K562 (cell line): ENCODE results near the gene EVA1A. TPM values are rescaled to one million over a fixed set of nuclear protein-coding genes. Genes with fewer than 3 reads are reported as not detected.

ENCODE experiments used
- ATAC-seq: fragments of 200-7000 bp; cut with Tn5 transposase; 3 replicates; pipeline ENCODE4 v1.9.1; 2020; ENCODE audit warnings: moderate library complexity
- BruUV-seq: library from RNA; stranded (reverse); fragments of 400-500 nt; replicated peaks from 2 replicates; lab custom pipeline; 2021; lab: Mats Ljungman, UMichigan
- CTCF ChIA-PET: fragments of 300-600 bp; formaldehyde crosslinking; extraction: SDS; loops from one replicate; lab custom pipeline; 2021; ENCODE audit warnings: low intra/inter-chr PET ratio; lab: Yijun Ruan, JAX
- POLR2A ChIA-PET: fragments of 300-600, 350-650 bp; sonication (Branson Sonifier 250); formaldehyde crosslinking; extraction: SDS; loops from one replicate; lab custom pipeline; 2021; ENCODE audit warnings: antibody characterized with exemption, inconsistent platforms; lab: Yijun Ruan, JAX
- DNase-seq, 4 experiments: peaks; one replicate each; pipeline versions ENCODE4 v3.0.0 to v3.0.0-alpha.2; 2011 to 2018; ENCODE audit warnings: low spot score in 3 of 4, mixed read lengths in 3 of 4; ENCODE audit errors: extremely low read depth in 1 of 4
- FAIRE-seq: peaks from 2 replicates; lab custom pipeline; 2011; peaks lifted over from hg19 to GRCh38; lab: Jason Lieb, UNC
- H2AFZ ChIP-seq: 2 replicates; pipeline ENCODE4 v1.6.0; 2011; ENCODE audit warnings: low read depth, low read length, control low read depth, inconsistent platforms
- H3K27ac ChIP-seq: fragments of 200-600 bp; 3 replicates; pipeline ENCODE4 v1.8.0; 2011; ENCODE audit warnings: low read depth, mild to moderate bottlenecking, control low read depth, inconsistent platforms, low read length, moderate library complexity, mixed read lengths; ENCODE audit errors: extremely low read depth
- H3K27me3 ChIP-seq, 2 experiments: fragments of 300-600 bp in 1 of 2; 2 replicates in 1 of 2; 3 replicates in 1 of 2; pipeline versions ENCODE4 v1.6.0 to v1.8.0; 2011; ENCODE audit warnings: inconsistent platforms in 2 of 2, low read length in 2 of 2, mild to moderate bottlenecking in 1 of 2, mixed read lengths in 1 of 2, moderate library complexity in 1 of 2; ENCODE audit not compliant: control insufficient read depth in 2 of 2, insufficient read depth in 2 of 2
- H3K36me3 ChIP-seq: fragments of 300-600 bp; 3 replicates; pipeline ENCODE4 v1.8.0; 2011; ENCODE audit warnings: mild to moderate bottlenecking, low read length, inconsistent platforms; ENCODE audit not compliant: control insufficient read depth, insufficient read depth
- H3K4me1 ChIP-seq, 2 experiments: fragments of 200-600 bp in 1 of 2; replicated peaks in 1 of 2; 2 replicates in 1 of 2; 3 replicates in 1 of 2; pipeline versions ENCODE4 v1.5.1 to v1.8.0; 2011; ENCODE audit warnings: inconsistent platforms in 2 of 2, low read length in 2 of 2, mild to moderate bottlenecking in 1 of 2, mixed read lengths in 1 of 2, moderate library complexity in 1 of 2; ENCODE audit not compliant: control insufficient read depth in 2 of 2, insufficient read depth in 2 of 2
- H3K4me2 ChIP-seq: 2 replicates; pipeline ENCODE4 v1.6.1; 2011; ENCODE audit warnings: low read length, control low read depth, inconsistent platforms, mixed read lengths; ENCODE audit not compliant: insufficient read depth
- H3K4me3 ChIP-seq: fragments of 200-600 bp; sonication (generic), shearing (Covaris generic); 2 replicates; pipeline ENCODE4 v1.5.1; 2016; ENCODE audit warnings: control low read depth, inconsistent platforms
- H3K79me2 ChIP-seq: fragments of 200-600 bp; 3 replicates; pipeline ENCODE4 v1.8.0; 2011; ENCODE audit warnings: low read length, inconsistent platforms; ENCODE audit not compliant: control insufficient read depth, insufficient read depth
- H3K9ac ChIP-seq, 2 experiments: 2 replicates each; pipeline versions ENCODE4 v1.6.0 to v1.6.1; 2011; ENCODE audit warnings: low read depth in 2 of 2, low read length in 2 of 2, control low read depth in 1 of 2, inconsistent platforms in 1 of 2, mild to moderate bottlenecking in 1 of 2, mixed read lengths in 1 of 2; ENCODE audit not compliant: insufficient read depth in 1 of 2
- H3K9me1 ChIP-seq: one replicate; pipeline ENCODE4 v1.6.0; 2011; ENCODE audit warnings: inconsistent platforms, mild to moderate bottlenecking, low read length, moderate library complexity; ENCODE audit not compliant: control insufficient read depth, insufficient read depth
- H3K9me3 ChIP-seq: replicated peaks from 2 replicates; pipeline ENCODE4 v1.5.1; 2011; ENCODE audit warnings: low read depth, low read length, inconsistent platforms; ENCODE audit not compliant: control insufficient read depth, insufficient read depth
- H4K20me1 ChIP-seq: replicated peaks from 2 replicates; pipeline ENCODE4 v1.6.1; 2011; ENCODE audit warnings: low read length, inconsistent platforms, mixed read lengths; ENCODE audit not compliant: control insufficient read depth, insufficient read depth
- ATF7 ChIP-seq: fragments of 450-650 bp; IDR thresholded peaks from 2 replicates; pipeline ENCODE4 v1.7.1; 2014; ENCODE audit warnings: mild to moderate bottlenecking, moderate library complexity
- DDX20 ChIP-seq: fragments of 450-650 bp; IDR thresholded peaks from 2 replicates; pipeline ENCODE4 v1.6.1; 2016; ENCODE audit warnings: missing genetic modification characterization, low read depth, mild to moderate bottlenecking, missing compliant biosample characterization, moderate library complexity
- MITF ChIP-seq: IDR thresholded peaks from 2 replicates; pipeline ENCODE4 v1.6.1; 2014; ENCODE audit warnings: antibody characterized with exemption
- SIRT6 ChIP-seq: IDR thresholded peaks from one replicate; pipeline ENCODE4 v1.6.1; 2012; ENCODE audit warnings: low read depth, mild to moderate bottlenecking, control low read depth, inconsistent platforms, low read length, moderate library complexity
- ZBTB8A ChIP-seq: fragments of 450-650 bp; IDR thresholded peaks from 2 replicates; pipeline ENCODE4 v1.6.1; 2018; ENCODE audit warnings: mild to moderate bottlenecking, moderate library complexity; ENCODE audit not compliant: partially characterized antibody
- ZNF165 ChIP-seq: fragments of 250-450 bp; sonication (Bioruptor Pico); IDR thresholded peaks from 2 replicates; pipeline ENCODE4 v1.4.0; 2020; ENCODE audit warnings: borderline replicate concordance
- ZNF57 ChIP-seq: fragments of 450-650 bp; formaldehyde crosslinking; IDR thresholded peaks from 2 replicates; pipeline ENCODE4 v1.4.0; 2020; ENCODE audit warnings: mild to moderate bottlenecking, moderate library complexity
- ZZZ3 ChIP-seq: fragments of 450-650 bp; IDR thresholded peaks from 2 replicates; pipeline ENCODE4 v1.6.1; 2016; ENCODE audit warnings: antibody characterized with exemption, mild to moderate bottlenecking, moderate library complexity
- WGBS: fragments of 100-300 bp; shearing (Covaris generic); methylation state at CpG from one replicate; pipeline ENCODE4 v1.1.6; 2016; ENCODE audit warnings: low coverage, mixed read lengths; ENCODE audit not compliant: insufficient coverage; ENCODE audit errors: missing lambda C conversion rate; 5-methylcytosine and 5-hydroxymethylcytosine counted together
- in situ Hi-C: fragments of 300-500 bp; cut with MboI; formaldehyde crosslinking; loops from 4 replicates; pipeline ENCODE4 v1.15.0; 2018; ENCODE audit warnings: inconsistent platforms, mixed read lengths
- intact Hi-C: fragments of 100-400 bp; cut with micrococcal nuclease; formaldehyde crosslinking; loops from 2 replicates; pipeline ENCODE4 v1.14.2; 2022
- polyA plus RNA-seq, 8 experiments: library from polyadenylated mRNA; depleted of rRNA in 4 of 8; stranded (reverse) in 5 of 8; unstranded in 3 of 8; fragments of >200 nt; fragmentation: Nextera tagmentation in 2 of 8; fragmentation: Illumina TruSeq in 1 of 8; extraction: Ambion mirVana in 2 of 8; extraction: Trizol in 1 of 8; gene quantifications; 2 replicates each; pipeline versions ENCODE4 v1.2.1 to v1.2.3, GENCODE V29; 2011 to 2014; ENCODE audit warnings: inconsistent platforms in 1 of 8, missing spikeins in 1 of 8
- total RNA-seq, 7 experiments: library from RNA; depleted of rRNA in 6 of 7; stranded (reverse); fragments of >200 nt in 6 of 7; fragmentation: Illumina TruSeq in 2 of 7; extraction: Trizol in 2 of 7; gene quantifications; 2 replicates each; pipeline versions ENCODE4 v1.2.1 to v1.2.3, GENCODE V29; 2011 to 2021; ENCODE audit warnings: low replicate concordance in 1 of 7
- TF ChIP-seq, protein P1 (sequence below): fragments of 250-450 bp; sonication (Bioruptor Pico); IDR thresholded peaks from 2 replicates; pipeline ENCODE4 v1.8.0; 2022; ENCODE audit warnings: inconsistent platforms, mild to moderate bottlenecking, moderate library complexity, borderline replicate concordance
- TF ChIP-seq, protein P2 (sequence below): fragments of 250-450 bp; sonication (Bioruptor Pico); IDR thresholded peaks from 2 replicates; pipeline ENCODE4 v1.5.0; 2022; ENCODE audit warnings: mild to moderate bottlenecking

Gene EVA1A
- total and polyA plus RNA-seq, 9 of the 15 experiments (the other 6 are each of a cell fraction or from before 2014, with no cell fraction given) = not detected

- TF ChIP-seq, protein P1, sequence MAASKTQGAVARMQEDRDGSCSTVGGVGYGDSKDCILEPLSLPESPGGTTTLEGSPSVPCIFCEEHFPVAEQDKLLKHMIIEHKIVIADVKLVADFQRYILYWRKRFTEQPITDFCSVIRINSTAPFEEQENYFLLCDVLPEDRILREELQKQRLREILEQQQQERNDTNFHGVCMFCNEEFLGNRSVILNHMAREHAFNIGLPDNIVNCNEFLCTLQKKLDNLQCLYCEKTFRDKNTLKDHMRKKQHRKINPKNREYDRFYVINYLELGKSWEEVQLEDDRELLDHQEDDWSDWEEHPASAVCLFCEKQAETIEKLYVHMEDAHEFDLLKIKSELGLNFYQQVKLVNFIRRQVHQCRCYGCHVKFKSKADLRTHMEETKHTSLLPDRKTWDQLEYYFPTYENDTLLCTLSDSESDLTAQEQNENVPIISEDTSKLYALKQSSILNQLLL (CRISPR knock-in tag) = no peak
Measured at GRCh38 chr2:75603477-75603876, 42.7 kb upstream of the EVA1A start (continued).

- TF ChIP-seq MITF = no peak
- no peak for TF ChIP-seq ZBTB8A
- TF ChIP-seq ZZZ3 = no peak
- no peak for TF ChIP-seq ZNF57
- no peak for TF ChIP-seq ZNF165
- no peak for TF ChIP-seq DDX20 (tag)
- TF ChIP-seq, protein P2, sequence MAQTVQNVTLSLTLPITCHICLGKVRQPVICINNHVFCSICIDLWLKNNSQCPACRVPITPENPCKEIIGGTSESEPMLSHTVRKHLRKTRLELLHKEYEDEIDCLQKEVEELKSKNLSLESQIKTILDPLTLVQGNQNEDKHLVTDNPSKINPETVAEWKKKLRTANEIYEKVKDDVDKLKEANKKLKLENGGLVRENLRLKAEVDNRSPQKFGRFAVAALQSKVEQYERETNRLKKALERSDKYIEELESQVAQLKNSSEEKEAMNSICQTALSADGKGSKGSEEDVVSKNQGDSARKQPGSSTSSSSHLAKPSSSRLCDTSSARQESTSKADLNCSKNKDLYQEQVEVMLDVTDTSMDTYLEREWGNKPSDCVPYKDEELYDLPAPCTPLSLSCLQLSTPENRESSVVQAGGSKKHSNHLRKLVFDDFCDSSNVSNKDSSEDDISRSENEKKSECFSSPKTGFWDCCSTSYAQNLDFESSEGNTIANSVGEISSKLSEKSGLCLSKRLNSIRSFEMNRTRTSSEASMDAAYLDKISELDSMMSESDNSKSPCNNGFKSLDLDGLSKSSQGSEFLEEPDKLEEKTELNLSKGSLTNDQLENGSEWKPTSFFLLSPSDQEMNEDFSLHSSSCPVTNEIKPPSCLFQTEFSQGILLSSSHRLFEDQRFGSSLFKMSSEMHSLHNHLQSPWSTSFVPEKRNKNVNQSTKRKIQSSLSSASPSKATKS = no peak
- no peak for TF ChIP-seq SIRT6
- TF ChIP-seq ATF7 = no peak
- Histone ChIP-seq H3K36me3 (no peaks in the 10 kb centered on the region), H3K4me1 (peaks cover 0 to 5% of the 10 kb centered on the region in 2 experiments; a peak in 1 of 5 replicates), H3K9ac (no peak overlapping the region), H3K27me3 (0 out of 5 replicates have a peak, but pooled peaks cover 0 to 16% of the 10 kb centered on the region in 2 experiments), H3K4me3 (no peak overlapping the region), H3K79me2 (no peaks in the 10 kb centered on the region), H3K9me3 (no peaks in the 10 kb centered on the region; the same call in 1 of the 2 replicates), H2AFZ (no peak overlapping the region), H4K20me1 (no peaks in the 10 kb centered on the region), H3K4me2 (no peak overlapping the region), H3K9me1 (no peaks in the 10 kb centered on the region), H3K27ac (no peak overlapping the region)
- CTCF ChIA-PET = no interaction called here
- WGBS = 0% methylated on average over 6 of the region's 6 CpGs
- FAIRE-seq (no peak), ATAC-seq (no peak), DNase-seq (no peak)
- in situ Hi-C loops = loop anchor here (10.0 to 25.0 kb wide), 3 partner anchors 138 to 891 kb away; no protein-coding TSS in a partner anchor
- POLR2A ChIA-PET = no interaction called here
- intact Hi-C loops = loop anchor here (10.0 kb wide), 2 partner anchors 288 to 528 kb away; no protein-coding TSS in a partner anchor
- no TSS peak for BruUV-seq
Measured at GRCh38 chr2:75602724-75603342, 42.1 kb upstream of the EVA1A start.
